HL-60 (cell line): ENCODE data around the gene OBP2A.

Source experiments
- GABPA ChIP-seq: IDR thresholded peaks from 2 replicates; pipeline ENCODE4 v1.6.1; 2012; ENCODE audit warnings: low read depth
- POLR2AphosphoS5 ChIP-seq: IDR thresholded peaks from 2 replicates; pipeline ENCODE4 v1.6.1; 2012; ENCODE audit warnings: low read depth
- SPI1 ChIP-seq: IDR thresholded peaks from 2 replicates; pipeline ENCODE4 v1.6.1; 2012; ENCODE audit warnings: low read depth, mild to moderate bottlenecking, borderline replicate concordance
- TF ChIP-seq, protein P1 (sequence below): IDR thresholded peaks from one replicate; pipeline ENCODE4 v1.5.1; 2011; ENCODE audit warnings: low read length, control low read depth, inconsistent platforms; ENCODE audit not compliant: insufficient read depth
- TF ChIP-seq, protein P2 (sequence below): IDR thresholded peaks from 2 replicates; pipeline ENCODE4 v1.6.1; 2012; ENCODE audit warnings: low read depth; ENCODE audit not compliant: insufficient replicate concordance

DNA sequence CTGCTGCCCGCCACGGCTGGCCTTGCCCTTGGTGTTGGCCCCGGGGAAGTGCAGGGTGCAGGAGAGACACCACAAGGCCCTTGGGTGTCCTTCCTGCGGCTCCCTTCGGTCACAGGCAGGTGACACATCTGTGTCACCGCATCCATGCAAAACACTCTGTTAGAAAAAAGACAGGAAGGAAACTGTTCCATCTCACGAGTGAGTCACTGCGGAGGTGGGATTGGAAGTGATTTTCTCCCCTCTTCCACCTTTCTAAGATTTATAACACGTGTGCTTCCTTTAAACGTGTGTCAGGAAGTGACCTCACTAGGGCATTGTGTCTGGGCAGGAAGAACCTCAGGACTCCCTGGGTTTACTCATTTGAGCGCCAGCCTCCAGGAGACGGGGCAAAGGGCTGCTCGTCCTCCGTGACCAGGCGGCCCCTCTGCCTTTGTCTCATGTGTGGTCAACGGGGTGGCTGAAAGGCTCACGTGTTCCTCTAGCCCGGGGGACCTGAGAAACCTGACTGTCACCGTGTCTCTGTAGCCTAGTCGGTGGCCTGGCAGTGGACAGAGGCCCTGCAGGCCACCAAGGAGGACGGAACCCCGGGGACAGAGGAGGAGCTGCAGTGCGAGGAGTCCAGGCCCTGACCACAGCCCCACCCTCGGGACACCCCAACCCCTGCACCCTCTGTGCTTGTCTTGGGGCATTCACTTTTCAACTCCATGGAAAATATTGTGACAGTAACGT, 29.6 kb upstream of the OBP2A start:
- no peak for TF ChIP-seq POLR2AphosphoS5
- TF ChIP-seq, protein P1, sequence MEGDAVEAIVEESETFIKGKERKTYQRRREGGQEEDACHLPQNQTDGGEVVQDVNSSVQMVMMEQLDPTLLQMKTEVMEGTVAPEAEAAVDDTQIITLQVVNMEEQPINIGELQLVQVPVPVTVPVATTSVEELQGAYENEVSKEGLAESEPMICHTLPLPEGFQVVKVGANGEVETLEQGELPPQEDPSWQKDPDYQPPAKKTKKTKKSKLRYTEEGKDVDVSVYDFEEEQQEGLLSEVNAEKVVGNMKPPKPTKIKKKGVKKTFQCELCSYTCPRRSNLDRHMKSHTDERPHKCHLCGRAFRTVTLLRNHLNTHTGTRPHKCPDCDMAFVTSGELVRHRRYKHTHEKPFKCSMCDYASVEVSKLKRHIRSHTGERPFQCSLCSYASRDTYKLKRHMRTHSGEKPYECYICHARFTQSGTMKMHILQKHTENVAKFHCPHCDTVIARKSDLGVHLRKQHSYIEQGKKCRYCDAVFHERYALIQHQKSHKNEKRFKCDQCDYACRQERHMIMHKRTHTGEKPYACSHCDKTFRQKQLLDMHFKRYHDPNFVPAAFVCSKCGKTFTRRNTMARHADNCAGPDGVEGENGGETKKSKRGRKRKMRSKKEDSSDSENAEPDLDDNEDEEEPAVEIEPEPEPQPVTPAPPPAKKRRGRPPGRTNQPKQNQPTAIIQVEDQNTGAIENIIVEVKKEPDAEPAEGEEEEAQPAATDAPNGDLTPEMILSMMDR = no peak
- TF ChIP-seq, protein P2, sequence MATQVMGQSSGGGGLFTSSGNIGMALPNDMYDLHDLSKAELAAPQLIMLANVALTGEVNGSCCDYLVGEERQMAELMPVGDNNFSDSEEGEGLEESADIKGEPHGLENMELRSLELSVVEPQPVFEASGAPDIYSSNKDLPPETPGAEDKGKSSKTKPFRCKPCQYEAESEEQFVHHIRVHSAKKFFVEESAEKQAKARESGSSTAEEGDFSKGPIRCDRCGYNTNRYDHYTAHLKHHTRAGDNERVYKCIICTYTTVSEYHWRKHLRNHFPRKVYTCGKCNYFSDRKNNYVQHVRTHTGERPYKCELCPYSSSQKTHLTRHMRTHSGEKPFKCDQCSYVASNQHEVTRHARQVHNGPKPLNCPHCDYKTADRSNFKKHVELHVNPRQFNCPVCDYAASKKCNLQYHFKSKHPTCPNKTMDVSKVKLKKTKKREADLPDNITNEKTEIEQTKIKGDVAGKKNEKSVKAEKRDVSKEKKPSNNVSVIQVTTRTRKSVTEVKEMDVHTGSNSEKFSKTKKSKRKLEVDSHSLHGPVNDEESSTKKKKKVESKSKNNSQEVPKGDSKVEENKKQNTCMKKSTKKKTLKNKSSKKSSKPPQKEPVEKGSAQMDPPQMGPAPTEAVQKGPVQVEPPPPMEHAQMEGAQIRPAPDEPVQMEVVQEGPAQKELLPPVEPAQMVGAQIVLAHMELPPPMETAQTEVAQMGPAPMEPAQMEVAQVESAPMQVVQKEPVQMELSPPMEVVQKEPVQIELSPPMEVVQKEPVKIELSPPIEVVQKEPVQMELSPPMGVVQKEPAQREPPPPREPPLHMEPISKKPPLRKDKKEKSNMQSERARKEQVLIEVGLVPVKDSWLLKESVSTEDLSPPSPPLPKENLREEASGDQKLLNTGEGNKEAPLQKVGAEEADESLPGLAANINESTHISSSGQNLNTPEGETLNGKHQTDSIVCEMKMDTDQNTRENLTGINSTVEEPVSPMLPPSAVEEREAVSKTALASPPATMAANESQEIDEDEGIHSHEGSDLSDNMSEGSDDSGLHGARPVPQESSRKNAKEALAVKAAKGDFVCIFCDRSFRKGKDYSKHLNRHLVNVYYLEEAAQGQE = no peak
- TF ChIP-seq SPI1 = no peak
- TF ChIP-seq GABPA = no peak
